Measurements from ENCODE around the gene ANXA7.

The ANXA7 gene

GRCh38 chr10:73410897-73411296 is 3.0 kb downstream of the ANXA7 start:
- TF ChIP-seq, protein P1, sequence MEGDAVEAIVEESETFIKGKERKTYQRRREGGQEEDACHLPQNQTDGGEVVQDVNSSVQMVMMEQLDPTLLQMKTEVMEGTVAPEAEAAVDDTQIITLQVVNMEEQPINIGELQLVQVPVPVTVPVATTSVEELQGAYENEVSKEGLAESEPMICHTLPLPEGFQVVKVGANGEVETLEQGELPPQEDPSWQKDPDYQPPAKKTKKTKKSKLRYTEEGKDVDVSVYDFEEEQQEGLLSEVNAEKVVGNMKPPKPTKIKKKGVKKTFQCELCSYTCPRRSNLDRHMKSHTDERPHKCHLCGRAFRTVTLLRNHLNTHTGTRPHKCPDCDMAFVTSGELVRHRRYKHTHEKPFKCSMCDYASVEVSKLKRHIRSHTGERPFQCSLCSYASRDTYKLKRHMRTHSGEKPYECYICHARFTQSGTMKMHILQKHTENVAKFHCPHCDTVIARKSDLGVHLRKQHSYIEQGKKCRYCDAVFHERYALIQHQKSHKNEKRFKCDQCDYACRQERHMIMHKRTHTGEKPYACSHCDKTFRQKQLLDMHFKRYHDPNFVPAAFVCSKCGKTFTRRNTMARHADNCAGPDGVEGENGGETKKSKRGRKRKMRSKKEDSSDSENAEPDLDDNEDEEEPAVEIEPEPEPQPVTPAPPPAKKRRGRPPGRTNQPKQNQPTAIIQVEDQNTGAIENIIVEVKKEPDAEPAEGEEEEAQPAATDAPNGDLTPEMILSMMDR (IDR thresholded peaks at IDR 0.05; ENCODE audit: extremely low read depth, insufficient read depth, missing control alignments), result no peak
- in situ Hi-C loops (cut with MboI; ENCODE audit: low pct_unique_long_range_greater_than_20kb, low sequenced_read_pairs, unreplicated experiment), result no loop called here
- no peak for DNase-seq (ENCODE audit: low spot score)

- DNase-seq (ENCODE audit: low spot score), result no peak
- in situ Hi-C loops (cut with MboI; ENCODE audit: low pct_unique_long_range_greater_than_20kb, low sequenced_read_pairs, unreplicated experiment), result no loop called here
- TF ChIP-seq, protein P1 (IDR thresholded peaks at IDR 0.05; ENCODE audit: extremely low read depth, insufficient read depth, missing control alignments), result no peak
Measured at GRCh38 chr10:73408978-73409521, 4.8 kb downstream of the ANXA7 start.

GRCh38 chr10:73408061-73408460 is 5.8 kb downstream of the ANXA7 start:
- DNase-seq (ENCODE audit: low spot score), result no peak
- in situ Hi-C loops (cut with MboI; ENCODE audit: low pct_unique_long_range_greater_than_20kb, low sequenced_read_pairs, unreplicated experiment), result no loop called here
- TF ChIP-seq, protein P1 (IDR thresholded peaks at IDR 0.05; ENCODE audit: extremely low read depth, insufficient read depth, missing control alignments), result no peak

DNA sequence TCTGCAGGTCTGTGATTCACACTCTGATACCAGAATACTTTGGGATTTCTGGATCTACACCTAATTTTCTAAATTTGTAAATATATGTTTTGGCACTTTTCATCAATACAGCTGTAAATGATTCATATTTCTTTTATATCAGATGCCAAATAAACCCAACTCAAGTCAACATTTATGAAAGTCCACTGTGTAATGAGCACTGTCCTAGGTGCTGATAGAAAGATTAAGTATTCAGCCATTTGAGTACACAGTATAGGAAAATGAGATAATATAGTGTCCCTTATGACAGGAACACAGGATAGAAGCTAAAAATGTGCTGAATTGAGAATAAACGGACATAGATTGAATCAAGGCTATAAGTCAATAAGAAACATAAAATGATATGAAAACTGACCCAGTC is 6.4 kb downstream of the ANXA7 start:
- TF ChIP-seq, protein P1 (IDR thresholded peaks at IDR 0.05; ENCODE audit: extremely low read depth, insufficient read depth, missing control alignments), result no peak
- no peak for DNase-seq (ENCODE audit: low spot score)
- in situ Hi-C loops (cut with MboI; ENCODE audit: low pct_unique_long_range_greater_than_20kb, low sequenced_read_pairs, unreplicated experiment), result no loop called here

- DNase-seq (ENCODE audit: low spot score), result no peak
- TF ChIP-seq, protein P1 (IDR thresholded peaks at IDR 0.05; ENCODE audit: extremely low read depth, insufficient read depth, missing control alignments), result no peak
- in situ Hi-C loops (cut with MboI; ENCODE audit: low pct_unique_long_range_greater_than_20kb, low sequenced_read_pairs, unreplicated experiment), result no loop called here
Measured at GRCh38 chr10:73406846-73407245, 7.0 kb downstream of the ANXA7 start.

DNA sequence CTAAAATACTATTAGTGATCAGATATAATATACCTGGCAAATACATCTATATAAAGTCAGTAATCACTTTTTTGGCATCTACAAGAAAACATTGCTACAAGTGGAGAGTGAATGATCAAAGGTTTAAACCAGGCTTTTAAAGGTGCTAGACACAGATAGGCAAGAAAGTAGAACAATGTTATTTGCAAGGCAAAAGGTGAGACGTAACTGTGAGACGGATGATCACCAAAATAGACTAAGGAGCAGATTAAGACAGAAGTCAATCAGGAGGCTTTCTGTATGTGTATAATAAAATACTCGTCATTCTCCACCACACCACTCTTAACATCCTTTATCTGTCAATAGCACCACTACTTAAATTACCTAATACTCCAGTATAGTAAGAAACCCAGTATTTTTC is 8.3 kb downstream of the ANXA7 start:
- no peak for DNase-seq (ENCODE audit: low spot score)
- TF ChIP-seq, protein P1 (IDR thresholded peaks at IDR 0.05; ENCODE audit: extremely low read depth, insufficient read depth, missing control alignments), result no peak
- in situ Hi-C loops (cut with MboI; ENCODE audit: low pct_unique_long_range_greater_than_20kb, low sequenced_read_pairs, unreplicated experiment), result no loop called here

- in situ Hi-C loops (cut with MboI; ENCODE audit: low pct_unique_long_range_greater_than_20kb, low sequenced_read_pairs, unreplicated experiment), result no loop called here
- TF ChIP-seq, protein P1 (IDR thresholded peaks at IDR 0.05; ENCODE audit: extremely low read depth, insufficient read depth, missing control alignments), result no peak
- no peak for DNase-seq (ENCODE audit: low spot score)
Measured at GRCh38 chr10:73404690-73405089, 9.2 kb downstream of the ANXA7 start.

Measured in GM13977 (cell line).